Retinal pigment epithelial cell (primary cell): ENCODE results near the gene KCNJ14.

Source experiments
- DNase-seq: peaks from one replicate; pipeline ENCODE4 v3.0.0-alpha.2; 2010; ENCODE audit warnings: low read depth
- H3K4me3 ChIP-seq: 2 replicates; pipeline ENCODE4 v1.5.1; 2011; ENCODE audit warnings: mild to moderate bottlenecking, low read length, control low read depth, moderate library complexity
- TF ChIP-seq, protein P1 (sequence below): conservative IDR thresholded peaks from 2 replicates; pipeline ENCODE4 v1.5.1; 2011; ENCODE audit warnings: low read depth, low read length, control low read depth, inconsistent platforms

KCNJ14 gene

DNA sequence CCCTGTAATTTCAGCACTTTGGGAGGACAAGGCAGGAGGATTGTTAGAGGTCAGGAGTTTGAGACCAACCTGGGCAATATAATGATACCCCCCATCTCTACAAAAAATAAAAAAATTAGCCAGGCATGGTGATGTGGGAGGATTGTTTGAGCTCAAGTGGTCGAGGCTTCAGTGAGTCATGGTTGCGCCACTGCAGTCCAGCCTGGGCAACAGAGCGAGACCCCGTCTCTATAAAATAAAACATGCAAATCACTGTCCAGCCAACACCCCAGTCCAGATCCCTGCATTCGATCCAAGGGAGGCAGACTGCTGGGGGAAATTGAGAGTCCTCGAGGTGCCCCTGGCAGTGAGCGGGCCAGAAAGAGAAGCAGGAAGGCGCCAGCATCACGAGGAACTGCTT, 20.8 kb downstream of the KCNJ14 start:
- TF ChIP-seq, protein P1, sequence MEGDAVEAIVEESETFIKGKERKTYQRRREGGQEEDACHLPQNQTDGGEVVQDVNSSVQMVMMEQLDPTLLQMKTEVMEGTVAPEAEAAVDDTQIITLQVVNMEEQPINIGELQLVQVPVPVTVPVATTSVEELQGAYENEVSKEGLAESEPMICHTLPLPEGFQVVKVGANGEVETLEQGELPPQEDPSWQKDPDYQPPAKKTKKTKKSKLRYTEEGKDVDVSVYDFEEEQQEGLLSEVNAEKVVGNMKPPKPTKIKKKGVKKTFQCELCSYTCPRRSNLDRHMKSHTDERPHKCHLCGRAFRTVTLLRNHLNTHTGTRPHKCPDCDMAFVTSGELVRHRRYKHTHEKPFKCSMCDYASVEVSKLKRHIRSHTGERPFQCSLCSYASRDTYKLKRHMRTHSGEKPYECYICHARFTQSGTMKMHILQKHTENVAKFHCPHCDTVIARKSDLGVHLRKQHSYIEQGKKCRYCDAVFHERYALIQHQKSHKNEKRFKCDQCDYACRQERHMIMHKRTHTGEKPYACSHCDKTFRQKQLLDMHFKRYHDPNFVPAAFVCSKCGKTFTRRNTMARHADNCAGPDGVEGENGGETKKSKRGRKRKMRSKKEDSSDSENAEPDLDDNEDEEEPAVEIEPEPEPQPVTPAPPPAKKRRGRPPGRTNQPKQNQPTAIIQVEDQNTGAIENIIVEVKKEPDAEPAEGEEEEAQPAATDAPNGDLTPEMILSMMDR, result no peak

DNA sequence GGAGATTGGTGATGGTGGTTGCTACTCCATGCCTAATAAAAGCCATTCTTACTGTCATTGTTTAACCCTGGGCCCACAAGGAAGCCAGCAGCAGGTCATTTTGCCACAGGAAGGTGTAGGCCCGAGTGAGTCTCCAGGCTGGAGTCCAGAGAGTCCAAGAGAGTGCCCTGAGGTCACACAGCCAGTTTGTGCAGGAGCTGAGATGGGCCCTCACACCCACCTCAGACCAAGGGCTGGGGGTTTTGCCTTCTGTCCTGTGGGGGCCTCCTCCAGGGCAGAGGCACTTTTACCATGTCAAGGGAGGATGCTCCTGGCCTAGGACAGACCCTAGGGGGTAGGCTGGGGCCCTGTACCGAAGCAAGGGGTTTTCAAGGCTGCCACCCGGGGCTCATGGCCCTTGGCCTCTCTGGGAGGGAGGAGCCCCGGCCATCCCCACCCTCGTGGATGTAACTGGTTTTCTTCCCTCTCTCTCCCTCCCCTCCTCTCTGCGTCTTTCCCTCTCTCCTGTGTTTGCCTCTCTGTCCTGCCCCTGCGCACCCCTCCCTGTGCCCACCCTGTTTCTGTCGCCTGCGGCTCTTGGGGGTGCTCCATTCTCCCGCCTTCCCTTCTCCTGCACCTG, 21.8 kb downstream of the KCNJ14 start:
- no peak overlapping the region for H3K4me3 ChIP-seq
- TF ChIP-seq, protein P1, result no peak
- DNase-seq, result no peak

More for the DNA sequence above, 20.8 kb downstream of the KCNJ14 start:
- H3K4me3 ChIP-seq, result no peak overlapping the region
- DNase-seq, result no peak

DNA sequence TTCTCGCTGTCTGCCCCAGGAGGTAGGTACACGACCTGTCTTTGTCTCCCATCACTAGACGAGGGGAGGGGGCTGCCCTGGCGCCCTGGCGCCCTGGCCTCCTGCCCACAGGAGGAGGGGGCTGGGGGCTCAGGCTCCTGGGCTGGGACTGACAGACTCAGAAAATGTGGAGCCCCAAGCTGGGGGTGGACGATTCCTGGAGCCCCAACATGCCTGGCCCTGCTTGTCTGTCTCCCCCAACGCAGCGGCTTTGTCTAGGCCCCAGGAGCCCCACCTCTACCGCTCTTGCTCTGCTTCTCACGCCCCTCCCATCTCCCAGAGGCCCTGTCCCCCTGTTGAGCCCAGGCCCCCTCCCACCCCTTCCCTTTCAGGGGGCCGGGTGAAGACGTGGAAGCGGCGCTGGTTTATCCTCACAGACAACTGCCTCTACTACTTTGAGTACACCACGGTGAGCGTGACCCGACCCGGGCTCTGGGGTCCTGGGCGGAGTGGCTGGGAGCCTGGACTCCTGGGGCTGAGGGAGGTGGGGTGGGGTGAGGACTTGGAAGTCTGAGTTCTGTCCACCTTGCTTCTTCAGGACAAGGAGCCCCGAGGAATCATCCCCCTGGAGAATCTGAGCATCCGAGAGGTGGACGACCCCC, 22.4 kb downstream of the KCNJ14 start:
- H3K4me3 ChIP-seq, result no peak overlapping the region
- DNase-seq, result no peak
- TF ChIP-seq, protein P1, result no peak

DNA sequence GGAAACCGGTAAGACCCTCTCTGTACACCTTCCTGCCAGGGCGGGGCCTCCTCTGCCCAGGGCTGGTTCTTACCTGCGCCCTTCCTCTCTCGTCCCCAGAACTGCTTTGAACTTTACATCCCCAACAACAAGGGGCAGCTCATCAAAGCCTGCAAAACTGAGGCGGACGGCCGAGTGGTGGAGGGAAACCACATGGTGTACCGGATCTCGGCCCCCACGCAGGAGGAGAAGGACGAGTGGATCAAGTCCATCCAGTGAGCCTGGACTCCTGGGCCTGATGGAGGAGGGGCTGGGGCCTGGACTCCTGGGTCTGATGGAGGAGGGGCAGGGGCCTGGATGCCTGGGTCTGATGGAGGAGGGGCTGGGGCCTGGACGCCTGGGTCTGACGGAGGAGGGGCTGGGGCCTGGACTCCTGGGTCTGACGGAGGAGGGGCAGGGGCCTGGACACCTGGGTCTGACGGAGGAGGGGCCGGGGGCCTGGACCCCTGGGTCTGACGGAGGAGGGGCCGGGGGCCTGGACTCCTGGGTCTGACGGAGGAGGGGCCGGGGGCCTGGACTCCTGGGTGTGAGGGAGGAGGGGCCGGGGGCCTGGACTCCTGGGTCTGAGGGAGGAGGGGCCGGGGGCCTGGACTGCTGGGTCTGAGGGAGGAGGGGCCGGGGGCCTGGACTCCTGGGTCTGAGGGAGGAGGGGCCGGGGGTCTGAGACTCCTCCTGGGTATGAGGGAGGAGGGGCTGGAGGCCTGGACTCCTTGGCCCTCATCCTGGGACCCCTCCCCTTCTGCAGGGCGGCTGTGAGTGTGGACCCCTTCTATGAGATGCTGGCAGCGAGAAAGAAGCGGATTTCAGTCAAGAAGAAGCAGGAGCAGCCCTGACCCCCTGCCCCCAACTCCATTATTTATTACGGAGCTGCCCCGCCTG, 23.2 kb downstream of the KCNJ14 start:
- no peak overlapping the region for H3K4me3 ChIP-seq
- no peak for DNase-seq
- TF ChIP-seq, protein P1, result no peak

DNA sequence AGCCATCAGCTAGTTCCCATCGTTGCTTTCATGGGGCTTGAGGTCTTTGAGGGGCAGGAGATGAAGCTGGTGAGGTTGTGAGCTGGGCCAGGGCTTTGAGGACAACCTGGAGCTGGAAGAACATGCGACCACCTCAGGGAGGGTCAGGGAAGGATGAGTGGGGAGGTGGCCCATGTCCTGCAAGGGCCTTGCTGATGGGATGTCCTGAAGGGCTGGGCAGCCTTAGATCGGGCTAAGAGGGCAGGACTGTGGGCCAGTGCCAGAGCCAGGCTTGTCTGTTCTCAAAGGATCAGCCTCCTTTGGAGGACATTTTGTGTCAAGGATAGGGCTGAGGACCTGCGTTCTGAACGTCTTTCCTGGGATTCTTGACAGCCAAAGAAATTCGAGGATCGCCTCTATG, 24.3 kb downstream of the KCNJ14 start:
- no peak for DNase-seq
- TF ChIP-seq, protein P1, result no peak
- H3K4me3 ChIP-seq, result no peak overlapping the region

DNA sequence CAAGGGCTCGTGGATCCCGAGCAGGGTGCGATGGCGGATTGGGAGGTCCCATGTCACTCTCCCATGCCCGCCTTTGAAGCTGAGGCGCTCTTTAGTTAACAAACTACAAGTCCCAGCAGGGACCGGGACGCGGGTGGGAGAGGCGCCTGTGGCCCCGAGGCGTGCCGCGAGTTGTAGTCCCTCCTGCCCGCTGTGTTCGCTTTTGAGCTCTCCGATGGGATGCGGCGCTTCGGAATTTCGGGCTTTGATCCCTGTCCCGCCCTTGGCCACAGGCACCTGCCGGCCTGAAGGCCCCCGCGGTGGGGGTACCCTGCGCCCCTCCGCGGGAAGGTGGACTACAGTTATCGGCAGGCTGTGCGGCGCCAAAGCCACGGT, 24.8 kb downstream of the KCNJ14 start:
- TF ChIP-seq, protein P1, result no peak
- peak overlapping the region; percentile 47 for H3K4me3 ChIP-seq
- DNase-seq, result no peak
